ENCODE results near the gene TLX1. TPM values are rescaled to one million over a fixed set of nuclear protein-coding genes. Genes with fewer than 3 reads are reported as not detected.

Gene TLX1
- total RNA-seq, 4 donors from 2014 or later: not detected

GRCh38 chr10:101131962-101132635, 999 bp downstream of the TLX1 start:
- Histone ChIP-seq H3K27me3 (peaks cover 82 to 90% (median 90%) of the 10 kb centered on the region in 3 donors), H3K4me1 (peaks cover 15 to 26% of the 10 kb centered on the region in 2 donors), H3K9me3 (no peaks in the 10 kb centered on the region), H3K4me3 (peak overlapping the region in 3 of 4 donors; percentile 45 to 50 (median 45)), H3K36me3 (no peaks in the 10 kb centered on the region), H3K27ac (no peak overlapping the region)
- in situ Hi-C loops (cut with MboI; ENCODE audit: low sequenced_read_pairs in 4 of 4) (no loop called here), intact Hi-C loops (cut with DNase I; ENCODE audit: low total_unique reads) (no loop called here)
- ATAC-seq (peak in 1 of 2 donors; percentile 12), DNase-seq (no peak)
- TF ChIP-seq CTCF (IDR thresholded peaks at IDR 0.05 in 4 of 5, conservative IDR thresholded peaks at IDR 0.05 in 1 of 5): no peak
- TF ChIP-seq POLR2A (IDR thresholded peaks at IDR 0.05): no peak

- TF ChIP-seq POLR2A (IDR thresholded peaks at IDR 0.05): no peak
- no peak for TF ChIP-seq CTCF (IDR thresholded peaks at IDR 0.05 in 4 of 5, conservative IDR thresholded peaks at IDR 0.05 in 1 of 5)
These were observed 1.8 kb downstream of the TLX1 start for GRCh38 chr10:101132636-101133473.

GRCh38 chr10:101133489-101134298, 2.6 kb downstream of the TLX1 start:
- no peak overlapping the region for H3K27ac ChIP-seq
- peaks cover 85 to 96% (median 88%) of the 10 kb centered on the region in 3 donors for H3K27me3 ChIP-seq
- H3K9me3 ChIP-seq: no peaks in the 10 kb centered on the region
- peaks cover 15 to 26% of the 10 kb centered on the region in 2 donors for H3K4me1 ChIP-seq
- DNase-seq: no peak
- no peak for TF ChIP-seq CTCF (IDR thresholded peaks at IDR 0.05 in 4 of 5, conservative IDR thresholded peaks at IDR 0.05 in 1 of 5)
- TF ChIP-seq POLR2A (IDR thresholded peaks at IDR 0.05): no peak
- ATAC-seq: no peak
- intact Hi-C loops (cut with DNase I; ENCODE audit: low total_unique reads) (no loop called here), in situ Hi-C loops (cut with MboI; ENCODE audit: low sequenced_read_pairs in 4 of 4) (no loop called here)
- no peaks in the 10 kb centered on the region for H3K36me3 ChIP-seq
- peak overlapping the region in 3 of 4 donors; percentile 27 to 32 (median 32) for H3K4me3 ChIP-seq

More at GRCh38 chr10:101132636-101133473, 1.8 kb downstream of the TLX1 start:
- Histone ChIP-seq H3K27me3 (peaks cover 87 to 97% (median 87%) of the 10 kb centered on the region in 3 donors), H3K36me3 (no peaks in the 10 kb centered on the region), H3K27ac (no peak overlapping the region), H3K4me3 (no peak overlapping the region), H3K9me3 (no peaks in the 10 kb centered on the region), H3K4me1 (peaks cover 15 to 26% of the 10 kb centered on the region in 2 donors)
- ATAC-seq: no peak
- intact Hi-C loops (cut with DNase I; ENCODE audit: low total_unique reads) (no loop called here), in situ Hi-C loops (cut with MboI; ENCODE audit: low sequenced_read_pairs in 4 of 4) (no loop called here)
- no peak for DNase-seq

GRCh38 chr10:101134299-101135127, 3.4 kb downstream of the TLX1 start:
- TF ChIP-seq CTCF (IDR thresholded peaks at IDR 0.05 in 4 of 5, conservative IDR thresholded peaks at IDR 0.05 in 1 of 5) (no peak), POLR2A (IDR thresholded peaks at IDR 0.05) (no peak)
- intact Hi-C loops (cut with DNase I; ENCODE audit: low total_unique reads): no loop called here

More at GRCh38 chr10:101134299-101135127, 3.4 kb downstream of the TLX1 start:
- Histone ChIP-seq H3K4me1 (peaks cover 15 to 26% of the 10 kb centered on the region in 2 donors), H3K4me3 (peak overlapping the region; percentile 27 to 34 (median 32)), H3K9me3 (no peaks in the 10 kb centered on the region), H3K27ac (no peak overlapping the region), H3K27me3 (peaks cover 89 to 96% (median 93%) of the 10 kb centered on the region in 3 donors), H3K36me3 (no peaks in the 10 kb centered on the region)
- DNase-seq (no peak), ATAC-seq (no peak)
- in situ Hi-C loops (cut with MboI; ENCODE audit: low sequenced_read_pairs in 4 of 4): no loop called here
